ENCODE measurements around the gene S100A11. TPM values are rescaled to one million over a fixed set of nuclear protein-coding genes. Genes with fewer than 3 reads are reported as not detected.

Gene S100A11
- total RNA-seq, 1 experiment from 2014 or later, result 1,562 TPM

- no TSS peak for BruUV-seq (replicated peaks)
- H3K27ac Mint-ChIP-seq (ENCODE audit: low read depth, unreplicated experiment), result no peak overlapping the region
- H3K4me3 Mint-ChIP-seq (ENCODE audit: unreplicated experiment), result no peak overlapping the region
- no peaks in the 10 kb centered on the region for H3K9me3 Mint-ChIP-seq (ENCODE audit: unreplicated experiment)
- CTCF ChIA-PET, result interaction anchor here (1.0 to 19.4 kb wide), 4 partner anchors 9 to 419 kb away, joined by 4 to 517 read pairs (median 6); no protein-coding TSS in a partner anchor
- no peak for DNase-seq (ENCODE audit: unreplicated experiment)
- POLR2A ChIA-PET, result interaction anchor here (0.8 to 12.7 kb wide), 3 partner anchors 10 to 73 kb away, joined by 3 to 622 read pairs (median 64); partner anchors contain the start of gene S100A11
- H3K4me1 Mint-ChIP-seq (ENCODE audit: insufficient read depth, unreplicated experiment), result peaks cover 21% of the 10 kb centered on the region
- H3K27me3 Mint-ChIP-seq (ENCODE audit: insufficient read depth, unreplicated experiment), result no peaks in the 10 kb centered on the region
- no peaks in the 10 kb centered on the region for H3K36me3 Mint-ChIP-seq (ENCODE audit: insufficient read depth, unreplicated experiment)
- TF ChIP-seq, protein P1, sequence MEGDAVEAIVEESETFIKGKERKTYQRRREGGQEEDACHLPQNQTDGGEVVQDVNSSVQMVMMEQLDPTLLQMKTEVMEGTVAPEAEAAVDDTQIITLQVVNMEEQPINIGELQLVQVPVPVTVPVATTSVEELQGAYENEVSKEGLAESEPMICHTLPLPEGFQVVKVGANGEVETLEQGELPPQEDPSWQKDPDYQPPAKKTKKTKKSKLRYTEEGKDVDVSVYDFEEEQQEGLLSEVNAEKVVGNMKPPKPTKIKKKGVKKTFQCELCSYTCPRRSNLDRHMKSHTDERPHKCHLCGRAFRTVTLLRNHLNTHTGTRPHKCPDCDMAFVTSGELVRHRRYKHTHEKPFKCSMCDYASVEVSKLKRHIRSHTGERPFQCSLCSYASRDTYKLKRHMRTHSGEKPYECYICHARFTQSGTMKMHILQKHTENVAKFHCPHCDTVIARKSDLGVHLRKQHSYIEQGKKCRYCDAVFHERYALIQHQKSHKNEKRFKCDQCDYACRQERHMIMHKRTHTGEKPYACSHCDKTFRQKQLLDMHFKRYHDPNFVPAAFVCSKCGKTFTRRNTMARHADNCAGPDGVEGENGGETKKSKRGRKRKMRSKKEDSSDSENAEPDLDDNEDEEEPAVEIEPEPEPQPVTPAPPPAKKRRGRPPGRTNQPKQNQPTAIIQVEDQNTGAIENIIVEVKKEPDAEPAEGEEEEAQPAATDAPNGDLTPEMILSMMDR (IDR thresholded peaks at IDR 0.05; ENCODE audit: unreplicated experiment), result no peak
- intact Hi-C loops (cut with micrococcal nuclease), result no loop called here
These were observed 7.1 kb upstream of the S100A11 start for GRCh38 chr1:152043870-152044269.

DNA sequence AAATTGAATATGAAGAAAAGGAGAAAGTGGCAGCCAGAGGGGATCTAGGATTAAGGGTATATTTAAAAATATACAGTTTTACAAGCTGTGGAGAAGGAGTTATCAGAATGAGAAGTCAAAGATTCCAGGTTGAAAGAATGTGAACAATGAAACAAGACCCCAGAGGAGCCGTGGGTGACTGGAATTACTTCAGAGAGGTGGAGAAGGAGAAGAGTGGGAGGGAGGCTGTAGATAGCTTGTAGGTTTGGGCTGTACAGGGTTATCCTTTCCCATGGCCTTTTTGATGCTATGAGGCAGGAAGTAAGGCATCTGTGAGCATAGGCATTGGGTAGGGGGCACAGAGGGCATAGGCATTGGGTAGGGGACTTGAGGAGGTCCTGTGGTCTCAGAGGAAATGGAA, 5.2 kb upstream of the S100A11 start:
- POLR2A ChIA-PET, result interaction anchor here (0.7 to 1.5 kb wide), 3 partner anchors 11 to 1872 kb away, joined by 3 read pairs; partner anchors contain the start of gene THEM4
- TF ChIP-seq, protein P1 (IDR thresholded peaks at IDR 0.05; ENCODE audit: unreplicated experiment), result no peak

DNA sequence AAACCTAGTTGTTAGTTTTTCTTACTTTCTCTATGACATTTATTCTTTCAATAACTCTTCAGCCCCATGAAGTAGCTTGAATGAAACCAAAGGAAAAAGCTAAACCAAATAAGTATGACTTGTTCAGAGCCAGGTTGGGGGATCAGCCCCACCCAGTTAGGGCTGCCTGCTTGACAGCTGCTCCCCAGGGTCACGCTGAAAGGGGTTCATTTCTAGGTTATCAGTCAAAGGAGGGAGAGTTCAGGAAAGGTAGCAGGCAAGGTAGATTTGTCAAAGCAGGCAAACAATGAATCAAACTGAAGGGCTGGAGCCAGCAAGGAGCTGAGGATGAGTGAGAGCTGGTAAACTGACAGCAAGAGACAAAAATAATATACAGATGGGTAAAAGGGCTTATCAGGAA, 3.1 kb upstream of the S100A11 start:
- ChIA-PET CTCF (interaction anchor here (0.6 to 1.2 kb wide), 6 partner anchors 9 to 145 kb away, joined by 3 to 7 read pairs (median 3); no protein-coding TSS in a partner anchor), POLR2A (interaction anchor here (1.0 to 13.2 kb wide), 4 partner anchors 9 to 131 kb away, joined by 3 to 622 read pairs (median 3); partner anchors contain the start of gene THEM4)
- Mint-ChIP-seq H3K4me3 (ENCODE audit: unreplicated experiment) (no peak overlapping the region), H3K36me3 (ENCODE audit: insufficient read depth, unreplicated experiment) (peaks cover 19% of the 10 kb centered on the region), H3K27ac (ENCODE audit: low read depth, unreplicated experiment) (no peak overlapping the region), H3K9me3 (ENCODE audit: unreplicated experiment) (no peaks in the 10 kb centered on the region), H3K27me3 (ENCODE audit: insufficient read depth, unreplicated experiment) (no peaks in the 10 kb centered on the region), H3K4me1 (ENCODE audit: insufficient read depth, unreplicated experiment) (peaks cover 4% of the 10 kb centered on the region)
- intact Hi-C loops (cut with micrococcal nuclease), result no loop called here
- no peak for DNase-seq (ENCODE audit: unreplicated experiment)
- no TSS peak for BruUV-seq (replicated peaks)
- TF ChIP-seq, protein P1 (IDR thresholded peaks at IDR 0.05; ENCODE audit: unreplicated experiment), result no peak

More for the DNA sequence above, 5.2 kb upstream of the S100A11 start:
- no peaks in the 10 kb centered on the region for H3K27me3 Mint-ChIP-seq (ENCODE audit: insufficient read depth, unreplicated experiment)
- intact Hi-C loops (cut with micrococcal nuclease), result no loop called here
- no peak overlapping the region for H3K4me3 Mint-ChIP-seq (ENCODE audit: unreplicated experiment)
- peaks cover under 1% of the 10 kb centered on the region for H3K36me3 Mint-ChIP-seq (ENCODE audit: insufficient read depth, unreplicated experiment)
- peaks cover 6% of the 10 kb centered on the region for H3K4me1 Mint-ChIP-seq (ENCODE audit: insufficient read depth, unreplicated experiment)
- H3K9me3 Mint-ChIP-seq (ENCODE audit: unreplicated experiment), result no peaks in the 10 kb centered on the region
- BruUV-seq (replicated peaks), result no TSS peak
- CTCF ChIA-PET, result interaction anchor here (0.6 to 2.0 kb wide), 7 partner anchors 8 to 143 kb away, joined by 3 to 8 read pairs (median 4); no protein-coding TSS in a partner anchor
- H3K27ac Mint-ChIP-seq (ENCODE audit: low read depth, unreplicated experiment), result no peak overlapping the region
- DNase-seq (ENCODE audit: unreplicated experiment), result no peak

GRCh38 chr1:152039461-152039860, 2.7 kb upstream of the S100A11 start:
- no TSS peak for BruUV-seq (replicated peaks)
- Mint-ChIP-seq H3K4me3 (ENCODE audit: unreplicated experiment) (no peak overlapping the region), H3K27ac (ENCODE audit: low read depth, unreplicated experiment) (no peak overlapping the region), H3K4me1 (ENCODE audit: insufficient read depth, unreplicated experiment) (no peaks in the 10 kb centered on the region), H3K36me3 (ENCODE audit: insufficient read depth, unreplicated experiment) (peaks cover 23% of the 10 kb centered on the region), H3K27me3 (ENCODE audit: insufficient read depth, unreplicated experiment) (no peaks in the 10 kb centered on the region), H3K9me3 (ENCODE audit: unreplicated experiment) (no peaks in the 10 kb centered on the region)
- ChIA-PET POLR2A (interaction anchor here (0.6 to 13.2 kb wide), 7 partner anchors 9 to 137 kb away, joined by 3 to 622 read pairs (median 3); partner anchors contain the start of gene THEM4), CTCF (interaction anchor here (0.8 to 1.2 kb wide), 5 partner anchors 9 to 146 kb away, joined by 3 to 7 read pairs (median 3); no protein-coding TSS in a partner anchor)
- DNase-seq (ENCODE audit: unreplicated experiment), result no peak
- intact Hi-C loops (cut with micrococcal nuclease), result no loop called here
- TF ChIP-seq, protein P1 (IDR thresholded peaks at IDR 0.05; ENCODE audit: unreplicated experiment), result no peak
